NCI-H748 treated with DMSO at 0.1 percent for 48 hours (cell line): ENCODE results near the gene RIPPLY2.
A peak's percentile ranks its signal among the peaks of the same experiment; 100 is the strongest.

Source experiments
- DNase-seq: peaks from one replicate; lab custom pipeline; 2025; lab: John Stamatoyannopoulos, UW

RIPPLY2 gene

GRCh38 chr6:83853178-83854000, at the start of gene RIPPLY2:
Gene RIPPLY2, plus strand, starts transcription at chr6:83853360. Its CDS starts 57 bp downstream, at chr6:83853417.
- peak; percentile 64 for DNase-seq

GRCh38 chr6:83803492-83803891, 49.7 kb upstream of the RIPPLY2 start:
- DNase-seq: peak; percentile 52

GRCh38 chr6:83804886-83805285, 48.3 kb upstream of the RIPPLY2 start:
- DNase-seq: no peak

GRCh38 chr6:83808005-83808404, 45.2 kb upstream of the RIPPLY2 start:
- DNase-seq: no peak

GRCh38 chr6:83808926-83809325, 44.2 kb upstream of the RIPPLY2 start:
- no peak for DNase-seq

- no peak for DNase-seq
Measured at GRCh38 chr6:83812595-83812994, 40.6 kb upstream of the RIPPLY2 start.

GRCh38 chr6:83815631-83816272, 37.4 kb upstream of the RIPPLY2 start:
- DNase-seq: no peak

GRCh38 chr6:83822629-83823169, 30.5 kb upstream of the RIPPLY2 start:
- no peak for DNase-seq

GRCh38 chr6:83824388-83824801, 28.8 kb upstream of the RIPPLY2 start:
- no peak for DNase-seq

GRCh38 chr6:83824831-83825230, 28.3 kb upstream of the RIPPLY2 start:
- no peak for DNase-seq

- DNase-seq: no peak
Measured at GRCh38 chr6:83827050-83827449, 26.1 kb upstream of the RIPPLY2 start.

GRCh38 chr6:83838727-83839126, 14.4 kb upstream of the RIPPLY2 start:
- no peak for DNase-seq

- DNase-seq: no peak
Measured at GRCh38 chr6:83844170-83844569, 9.0 kb upstream of the RIPPLY2 start.

- DNase-seq: no peak
Measured at GRCh38 chr6:83846291-83846690, 6.9 kb upstream of the RIPPLY2 start.

GRCh38 chr6:83847179-83847578, 6.0 kb upstream of the RIPPLY2 start:
- DNase-seq: no peak

- DNase-seq: no peak
Measured at GRCh38 chr6:83849127-83849526, 4.0 kb upstream of the RIPPLY2 start.

GRCh38 chr6:83849610-83850009, 3.5 kb upstream of the RIPPLY2 start:
- no peak for DNase-seq

- no peak for DNase-seq
Measured at GRCh38 chr6:83852528-83853177, 507 bp upstream of the RIPPLY2 start.

GRCh38 chr6:83854001-83854501, 891 bp downstream of the RIPPLY2 start:
- peak; percentile 29 for DNase-seq

- DNase-seq: no peak
Measured at GRCh38 chr6:83854766-83855165, 1.6 kb downstream of the RIPPLY2 start.

- peak; percentile 78 for DNase-seq
Measured at GRCh38 chr6:83859410-83860358, 6.5 kb downstream of the RIPPLY2 start, which contains the start of gene CYB5R4. Gene CYB5R4, plus strand, starts transcription at chr6:83859689. Its CDS starts 94 bp downstream, at chr6:83859783.
